GM12878 (cell line): ENCODE results near the gene SH2B3. TPM values are rescaled to one million over a fixed set of nuclear protein-coding genes. Genes with fewer than 3 reads are reported as not detected.
A peak's percentile ranks its signal among the peaks of the same experiment; 100 is the strongest.

ENCODE experiments used
- CBFB ChIP-seq: IDR thresholded peaks from 2 replicates; pipeline ENCODE4 v1.6.1; 2016; ENCODE audit warnings: antibody characterized with exemption, low read depth
- CHD2 ChIP-seq: IDR thresholded peaks from 2 replicates; pipeline ENCODE4 v1.6.1; 2011; ENCODE audit warnings: low read depth, low read length, improper control_type of control experiment, borderline replicate concordance
- CREM ChIP-seq: IDR thresholded peaks from 2 replicates; pipeline ENCODE4 v1.6.1; 2014; ENCODE audit warnings: antibody characterized with exemption, low read depth
- EP300 ChIP-seq, 2 experiments: fragments of 150-350 bp in 1 of 2; IDR thresholded peaks; 2 replicates each; pipeline ENCODE4 v1.6.1; 2011 to 2012; ENCODE audit warnings: low read depth in 2 of 2, low read length in 2 of 2, borderline replicate concordance in 1 of 2, improper control_type of control experiment in 1 of 2, inconsistent platforms in 1 of 2; ENCODE audit not compliant: control insufficient read depth in 1 of 2
- GABPA ChIP-seq: IDR thresholded peaks from 2 replicates; pipeline ENCODE4 v1.6.1; 2014; ENCODE audit warnings: antibody characterized with exemption, low read depth, mild to moderate bottlenecking, inconsistent platforms
- JUNB ChIP-seq: IDR thresholded peaks from 2 replicates; pipeline ENCODE4 v1.6.1; 2016; ENCODE audit warnings: antibody characterized with exemption, mild to moderate bottlenecking
- LARP7 ChIP-seq: fragments of 450-650 bp; IDR thresholded peaks from 2 replicates; pipeline ENCODE4 v1.6.1; 2017; ENCODE audit warnings: mild to moderate bottlenecking
- PAX5 ChIP-seq: IDR thresholded peaks from 2 replicates; pipeline ENCODE4 v1.6.1; 2011; ENCODE audit warnings: low read depth, low read length, borderline replicate concordance
- PAX8 ChIP-seq: fragments of 450-650 bp; IDR thresholded peaks from 2 replicates; pipeline ENCODE4 v1.6.1; 2017; ENCODE audit warnings: mild to moderate bottlenecking, moderate library complexity
- RB1 ChIP-seq: fragments of 450-650 bp; formaldehyde crosslinking; IDR thresholded peaks from 2 replicates; pipeline ENCODE4 v1.6.1; 2017; ENCODE audit warnings: mild to moderate bottlenecking, borderline replicate concordance
- RCOR1 ChIP-seq: conservative IDR thresholded peaks from 2 replicates; pipeline ENCODE4 v1.6.1; 2012; ENCODE audit warnings: low read depth, low read length, improper control_type of control experiment
- SKIL ChIP-seq: fragments of 450-650 bp; IDR thresholded peaks from 2 replicates; pipeline ENCODE4 v1.6.1; 2017; ENCODE audit warnings: mild to moderate bottlenecking, low read depth, inconsistent platforms; ENCODE audit not compliant: poor library complexity, severe bottlenecking
- TARDBP ChIP-seq: IDR thresholded peaks from 2 replicates; pipeline ENCODE4 v1.6.1; 2016; ENCODE audit warnings: borderline replicate concordance
- TCF3 ChIP-seq: IDR thresholded peaks from 2 replicates; pipeline ENCODE4 v1.6.1; 2012; ENCODE audit warnings: low read depth, mild to moderate bottlenecking, low read length, borderline replicate concordance; ENCODE audit not compliant: insufficient read depth
- ZNF622 ChIP-seq: fragments of 450-650 bp; IDR thresholded peaks from 2 replicates; pipeline ENCODE4 v1.6.1; 2017; ENCODE audit warnings: mild to moderate bottlenecking, inconsistent platforms
- polyA plus RNA-seq, 11 experiments: library from polyadenylated mRNA; depleted of rRNA in 4 of 11; unstranded in 6 of 11; stranded (reverse) in 5 of 11; fragments of >200 nt; fragmentation: Nextera tagmentation in 4 of 11; fragmentation: Illumina TruSeq in 1 of 11; extraction: Ambion mirVana in 4 of 11; extraction: Trizol in 1 of 11; gene quantifications; 1 replicate in 1 of 11; 2 replicates in 10 of 11; pipeline versions ENCODE4 v1.2.1 to v1.2.3, GENCODE V29; 2011 to 2016; ENCODE audit warnings: inconsistent platforms in 2 of 11, missing spikeins in 2 of 11, low read depth in 1 of 11
- total RNA-seq, 4 experiments: library from RNA; depleted of rRNA in 3 of 4; stranded (reverse); fragments of >200 nt in 3 of 4; fragmentation: Illumina TruSeq in 1 of 4; extraction: Trizol in 1 of 4; gene quantifications; 2 replicates each; pipeline versions ENCODE4 v1.2.1 to v1.2.3, GENCODE V29; 2013 to 2021
- TF ChIP-seq, protein P1 (sequence below): fragments of 150-350 bp; IDR thresholded peaks from 2 replicates; pipeline ENCODE4 v1.6.1; 2016; ENCODE audit warnings: low read depth, low read length
- TF ChIP-seq, protein P2 (sequence below): IDR thresholded peaks from 2 replicates; pipeline ENCODE4 v1.6.1; 2012; ENCODE audit warnings: low read depth, low read length, improper control_type of control experiment
- TF ChIP-seq, protein P3 (sequence below): IDR thresholded peaks from 2 replicates; pipeline ENCODE4 v1.6.1; 2012; ENCODE audit warnings: mild to moderate bottlenecking, low read depth, low read length

SH2B3 gene
- total and polyA plus RNA-seq, 10 of the 15 experiments (the other 5 are each of a cell fraction or from before 2014, with no cell fraction given): 5.8 to 46.4 (median 23.3) TPM

DNA sequence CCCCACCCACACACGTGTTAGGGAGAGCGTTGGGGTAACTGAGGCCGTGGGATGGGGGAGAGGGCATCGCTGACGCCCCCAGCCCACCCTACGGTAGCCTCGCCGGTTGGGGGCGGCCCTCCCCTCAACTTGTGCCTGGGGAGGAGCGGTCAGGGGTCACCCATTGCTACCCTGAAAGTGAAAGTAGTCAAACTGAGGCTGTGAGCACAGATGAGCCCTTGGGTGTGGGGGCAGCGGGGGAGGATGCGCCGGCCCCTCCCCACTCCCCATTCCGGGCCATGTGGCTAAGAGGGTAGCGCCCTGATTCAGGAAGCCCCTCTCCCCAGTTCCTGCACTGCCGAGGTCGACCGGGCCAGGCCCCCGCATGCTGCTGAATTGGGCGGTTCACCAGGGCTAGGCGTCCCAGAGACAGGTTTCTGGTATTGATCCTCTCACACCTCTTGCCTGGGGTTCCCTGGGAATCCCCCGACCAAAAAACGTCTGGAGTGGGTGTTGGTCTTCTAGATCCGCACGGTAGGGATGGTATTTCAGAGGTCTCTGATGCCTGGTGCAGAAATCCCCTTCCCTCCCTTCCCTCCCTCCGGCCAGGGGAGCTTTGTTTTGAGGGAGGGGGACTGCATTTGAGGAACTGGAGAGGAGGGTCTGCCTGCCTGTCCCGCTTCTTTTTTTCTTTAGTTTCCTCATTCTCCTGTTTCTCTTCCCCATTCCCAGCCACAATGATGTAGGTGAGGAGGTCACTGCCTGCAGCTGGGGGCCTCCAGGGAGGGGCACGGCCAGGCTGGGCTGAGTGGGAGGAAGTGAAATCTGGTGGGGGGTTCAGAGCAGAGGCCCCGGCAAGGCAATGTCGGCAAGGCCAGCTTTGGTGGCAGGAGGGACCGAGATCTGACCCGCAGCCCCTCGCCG, 1.0 kb downstream of the SH2B3 start (continued):
- peak; percentile 49 for TF ChIP-seq SKIL
- TF ChIP-seq, protein P1, sequence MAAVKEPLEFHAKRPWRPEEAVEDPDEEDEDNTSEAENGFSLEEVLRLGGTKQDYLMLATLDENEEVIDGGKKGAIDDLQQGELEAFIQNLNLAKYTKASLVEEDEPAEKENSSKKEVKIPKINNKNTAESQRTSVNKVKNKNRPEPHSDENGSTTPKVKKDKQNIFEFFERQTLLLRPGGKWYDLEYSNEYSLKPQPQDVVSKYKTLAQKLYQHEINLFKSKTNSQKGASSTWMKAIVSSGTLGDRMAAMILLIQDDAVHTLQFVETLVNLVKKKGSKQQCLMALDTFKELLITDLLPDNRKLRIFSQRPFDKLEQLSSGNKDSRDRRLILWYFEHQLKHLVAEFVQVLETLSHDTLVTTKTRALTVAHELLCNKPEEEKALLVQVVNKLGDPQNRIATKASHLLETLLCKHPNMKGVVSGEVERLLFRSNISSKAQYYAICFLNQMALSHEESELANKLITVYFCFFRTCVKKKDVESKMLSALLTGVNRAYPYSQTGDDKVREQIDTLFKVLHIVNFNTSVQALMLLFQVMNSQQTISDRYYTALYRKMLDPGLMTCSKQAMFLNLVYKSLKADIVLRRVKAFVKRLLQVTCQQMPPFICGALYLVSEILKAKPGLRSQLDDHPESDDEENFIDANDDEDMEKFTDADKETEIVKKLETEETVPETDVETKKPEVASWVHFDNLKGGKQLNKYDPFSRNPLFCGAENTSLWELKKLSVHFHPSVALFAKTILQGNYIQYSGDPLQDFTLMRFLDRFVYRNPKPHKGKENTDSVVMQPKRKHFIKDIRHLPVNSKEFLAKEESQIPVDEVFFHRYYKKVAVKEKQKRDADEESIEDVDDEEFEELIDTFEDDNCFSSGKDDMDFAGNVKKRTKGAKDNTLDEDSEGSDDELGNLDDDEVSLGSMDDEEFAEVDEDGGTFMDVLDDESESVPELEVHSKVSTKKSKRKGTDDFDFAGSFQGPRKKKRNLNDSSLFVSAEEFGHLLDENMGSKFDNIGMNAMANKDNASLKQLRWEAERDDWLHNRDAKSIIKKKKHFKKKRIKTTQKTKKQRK: no peak
- TF ChIP-seq TCF3: 0 out of 2 replicates have a peak, but pooled peaks have one; percentile 75
- peak; percentile 7; the same call in 1 of the 2 replicates for TF ChIP-seq JUNB
- no peak for TF ChIP-seq ZNF622
- TF ChIP-seq, protein P2, sequence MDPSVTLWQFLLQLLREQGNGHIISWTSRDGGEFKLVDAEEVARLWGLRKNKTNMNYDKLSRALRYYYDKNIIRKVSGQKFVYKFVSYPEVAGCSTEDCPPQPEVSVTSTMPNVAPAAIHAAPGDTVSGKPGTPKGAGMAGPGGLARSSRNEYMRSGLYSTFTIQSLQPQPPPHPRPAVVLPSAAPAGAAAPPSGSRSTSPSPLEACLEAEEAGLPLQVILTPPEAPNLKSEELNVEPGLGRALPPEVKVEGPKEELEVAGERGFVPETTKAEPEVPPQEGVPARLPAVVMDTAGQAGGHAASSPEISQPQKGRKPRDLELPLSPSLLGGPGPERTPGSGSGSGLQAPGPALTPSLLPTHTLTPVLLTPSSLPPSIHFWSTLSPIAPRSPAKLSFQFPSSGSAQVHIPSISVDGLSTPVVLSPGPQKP: no peak
- no peak for TF ChIP-seq RCOR1
- TF ChIP-seq PAX8: no peak
- TF ChIP-seq CHD2: peak; percentile 57; the same call in 1 of the 2 replicates
- TF ChIP-seq CREM: no peak; the same call in 1 of the 2 replicates
- TF ChIP-seq RB1: no peak; the same call in 1 of the 2 replicates
- TF ChIP-seq GABPA: no peak
- TF ChIP-seq TARDBP: 0 out of 2 replicates have a peak, but pooled peaks have one; percentile 29
- TF ChIP-seq CBFB: 0 out of 2 replicates have a peak, but pooled peaks have one; percentile 8
- TF ChIP-seq EP300 (IDR thresholded peaks at IDR 0.05; ENCODE audit: borderline replicate concordance in 1 of 2, control insufficient read depth in 1 of 2, low read depth in 2 of 2, low read length in 2 of 2): peak; percentile 36 to 61; a peak in 2 of 4 replicates
- no peak for TF ChIP-seq LARP7
- TF ChIP-seq PAX5: no peak
- TF ChIP-seq, protein P3, sequence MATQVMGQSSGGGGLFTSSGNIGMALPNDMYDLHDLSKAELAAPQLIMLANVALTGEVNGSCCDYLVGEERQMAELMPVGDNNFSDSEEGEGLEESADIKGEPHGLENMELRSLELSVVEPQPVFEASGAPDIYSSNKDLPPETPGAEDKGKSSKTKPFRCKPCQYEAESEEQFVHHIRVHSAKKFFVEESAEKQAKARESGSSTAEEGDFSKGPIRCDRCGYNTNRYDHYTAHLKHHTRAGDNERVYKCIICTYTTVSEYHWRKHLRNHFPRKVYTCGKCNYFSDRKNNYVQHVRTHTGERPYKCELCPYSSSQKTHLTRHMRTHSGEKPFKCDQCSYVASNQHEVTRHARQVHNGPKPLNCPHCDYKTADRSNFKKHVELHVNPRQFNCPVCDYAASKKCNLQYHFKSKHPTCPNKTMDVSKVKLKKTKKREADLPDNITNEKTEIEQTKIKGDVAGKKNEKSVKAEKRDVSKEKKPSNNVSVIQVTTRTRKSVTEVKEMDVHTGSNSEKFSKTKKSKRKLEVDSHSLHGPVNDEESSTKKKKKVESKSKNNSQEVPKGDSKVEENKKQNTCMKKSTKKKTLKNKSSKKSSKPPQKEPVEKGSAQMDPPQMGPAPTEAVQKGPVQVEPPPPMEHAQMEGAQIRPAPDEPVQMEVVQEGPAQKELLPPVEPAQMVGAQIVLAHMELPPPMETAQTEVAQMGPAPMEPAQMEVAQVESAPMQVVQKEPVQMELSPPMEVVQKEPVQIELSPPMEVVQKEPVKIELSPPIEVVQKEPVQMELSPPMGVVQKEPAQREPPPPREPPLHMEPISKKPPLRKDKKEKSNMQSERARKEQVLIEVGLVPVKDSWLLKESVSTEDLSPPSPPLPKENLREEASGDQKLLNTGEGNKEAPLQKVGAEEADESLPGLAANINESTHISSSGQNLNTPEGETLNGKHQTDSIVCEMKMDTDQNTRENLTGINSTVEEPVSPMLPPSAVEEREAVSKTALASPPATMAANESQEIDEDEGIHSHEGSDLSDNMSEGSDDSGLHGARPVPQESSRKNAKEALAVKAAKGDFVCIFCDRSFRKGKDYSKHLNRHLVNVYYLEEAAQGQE: no peak
